HG02623 (cell line): ENCODE measurements around the gene PGAM2.

ENCODE experiments used
- ATAC-seq: cut with Tn5 transposase; IDR thresholded peaks from one replicate; pipeline ENCODE4 v1.9.1; 2021; ENCODE audit warnings: moderate library complexity; ENCODE audit not compliant: unreplicated experiment

PGAM2 gene

DNA sequence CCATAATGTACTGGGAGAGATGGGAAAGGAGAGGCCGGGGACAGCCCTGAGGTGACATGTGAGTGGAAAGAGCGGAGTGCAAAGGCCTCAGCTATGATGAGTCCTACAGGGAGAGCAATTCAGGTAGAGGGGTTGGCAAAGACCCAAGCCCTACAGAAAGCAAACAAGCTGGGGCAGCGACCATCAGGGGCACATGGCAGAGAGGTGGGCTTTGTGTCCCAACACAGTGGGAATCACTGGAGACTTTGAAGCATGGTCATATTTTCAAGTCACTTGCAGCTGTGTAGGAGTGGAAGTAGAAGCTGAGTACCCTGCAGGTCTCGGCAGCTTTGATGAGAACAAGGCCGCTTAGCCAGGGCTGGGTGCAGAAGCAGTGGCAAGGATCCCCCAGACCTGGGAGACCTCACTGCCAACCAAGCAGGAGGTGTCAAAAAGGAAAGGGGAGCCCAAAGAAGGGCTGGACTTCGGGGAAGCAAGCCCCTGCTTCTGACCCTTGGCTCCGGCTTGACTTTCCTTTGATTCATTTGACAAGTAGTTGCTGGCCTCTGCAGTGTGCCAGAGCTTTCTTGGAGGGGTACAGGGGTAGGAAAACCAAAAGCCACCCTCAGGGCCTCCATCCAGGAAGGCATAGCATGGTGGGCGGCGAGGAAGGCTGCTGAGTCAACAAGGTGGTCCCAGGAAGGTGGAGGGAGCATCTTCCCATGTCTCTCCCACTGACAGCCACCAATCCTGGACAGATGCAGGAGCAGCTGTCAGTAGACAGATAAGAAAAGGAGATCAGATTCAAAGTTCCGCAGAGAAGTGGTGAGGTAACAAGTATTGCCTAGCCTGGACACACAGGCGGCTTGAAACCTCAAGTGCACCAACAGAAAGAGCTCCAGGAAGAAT lies 1.9 kb upstream of the PGAM2 start:
- no peak for ATAC-seq

DNA sequence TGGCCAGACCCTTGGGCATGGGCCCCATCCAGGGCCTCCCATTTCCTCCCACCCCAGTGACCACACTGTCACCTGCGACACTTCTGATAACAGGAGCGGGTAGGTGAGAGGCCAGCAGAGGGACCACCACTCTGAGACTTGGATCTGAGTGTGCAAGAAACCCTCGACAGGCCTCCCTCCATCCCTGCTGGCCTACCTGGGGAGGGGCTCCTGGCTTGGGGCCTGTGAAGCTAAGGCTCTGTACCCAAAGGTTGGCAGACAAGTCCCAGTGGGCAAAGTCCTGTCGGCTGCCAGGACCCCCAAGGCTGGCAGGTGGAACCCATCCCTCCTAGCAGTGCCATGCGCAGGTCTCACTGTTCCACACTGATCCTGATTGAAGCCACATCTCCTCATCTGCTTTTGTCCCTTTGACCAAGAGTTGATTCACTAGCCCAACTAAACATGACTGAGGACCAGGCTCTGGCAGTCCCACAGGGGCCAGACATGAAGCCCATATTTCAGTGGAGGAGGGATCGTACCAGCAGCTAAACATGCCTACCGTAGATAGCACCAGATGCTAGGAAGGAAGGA lies 1.2 kb upstream of the PGAM2 start:
- no peak for ATAC-seq

DNA sequence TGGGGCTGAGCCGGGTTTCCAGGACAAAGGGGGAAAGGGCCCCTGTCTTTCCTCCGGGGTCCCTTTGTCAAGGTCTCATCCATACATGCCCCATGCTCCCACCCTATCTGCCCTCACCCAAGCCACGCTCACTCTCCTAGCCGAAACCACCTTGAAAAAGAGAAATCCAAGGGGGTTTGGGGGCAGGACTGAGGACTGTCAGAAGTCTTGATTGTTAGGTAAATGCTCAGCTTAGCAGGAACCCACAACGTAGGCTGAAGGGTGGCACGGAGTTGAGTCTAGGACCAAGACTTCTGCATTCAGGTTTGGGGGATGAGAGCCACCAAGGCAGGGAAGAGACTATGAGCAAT lies 719 bp upstream of the PGAM2 start:
- no peak for ATAC-seq

DNA sequence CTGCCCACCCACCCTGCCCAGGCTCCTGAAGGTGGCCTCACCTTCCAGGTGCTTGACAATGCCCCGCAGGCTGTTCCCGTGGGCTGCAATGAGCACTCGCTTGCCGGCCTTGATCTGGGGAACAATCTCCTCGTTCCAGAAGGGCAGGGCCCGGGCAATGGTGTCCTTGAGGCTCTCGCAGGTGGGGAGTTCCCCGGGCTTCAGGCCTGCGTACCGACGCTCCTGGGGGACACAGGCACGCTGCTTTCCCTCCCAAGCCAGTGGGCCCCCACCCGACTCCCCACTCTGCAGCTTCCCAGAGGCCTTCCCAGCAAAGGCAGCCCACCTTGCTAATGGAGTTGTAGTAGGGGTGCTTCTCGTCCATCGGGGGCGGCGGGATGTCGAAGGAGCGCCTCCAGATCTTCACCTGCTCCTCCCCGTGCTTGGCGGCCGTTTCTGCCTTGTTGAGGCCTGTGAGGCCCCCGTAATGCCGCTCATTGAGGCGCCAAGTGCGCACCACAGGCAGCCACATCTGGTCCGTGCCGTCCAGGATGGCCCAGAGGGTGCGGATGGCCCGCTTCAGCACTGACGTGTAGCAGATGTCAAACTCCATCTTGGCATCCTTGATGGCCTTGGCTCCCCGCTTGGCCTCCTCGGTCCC lies 456 bp downstream of the PGAM2 start:
- ATAC-seq = no peak

DNA sequence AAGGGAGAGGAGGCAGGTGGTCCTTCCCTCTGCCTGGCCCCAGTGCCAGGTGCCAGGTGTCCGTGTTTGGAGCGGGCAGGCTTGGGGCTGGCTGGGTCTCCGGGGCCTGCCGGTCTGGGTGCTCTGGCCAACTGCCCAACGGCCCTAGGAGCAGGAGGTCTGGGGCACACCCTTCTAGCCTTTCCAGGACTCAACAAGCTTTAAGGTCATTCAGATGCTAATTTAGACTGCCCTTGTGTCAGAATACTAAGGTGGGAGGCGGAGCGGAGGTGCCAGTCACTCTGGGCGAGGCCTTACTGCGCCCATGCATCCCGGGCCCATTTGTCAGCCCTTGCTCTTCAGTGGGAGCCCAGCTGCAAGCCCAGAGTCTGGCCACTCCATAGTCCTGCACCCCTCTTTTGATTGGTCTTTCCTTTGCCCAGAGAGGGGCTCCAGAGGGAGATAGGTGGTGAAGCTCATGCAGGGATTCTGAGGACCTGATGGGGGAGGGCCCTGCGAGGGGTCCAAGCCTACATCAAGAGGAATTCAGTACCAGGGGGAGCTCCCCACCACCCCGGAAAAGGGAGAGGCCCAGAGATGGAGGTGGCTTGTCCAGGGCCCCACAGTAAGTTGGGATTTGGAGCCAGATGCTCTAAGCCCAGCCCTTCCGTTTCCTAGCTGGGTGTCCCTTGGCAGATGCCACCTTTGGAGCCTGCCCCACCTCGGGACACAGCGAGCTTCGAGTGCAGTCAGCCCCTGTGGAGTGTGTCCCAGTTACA lies 1.3 kb downstream of the PGAM2 start:
- ATAC-seq = no peak

DNA sequence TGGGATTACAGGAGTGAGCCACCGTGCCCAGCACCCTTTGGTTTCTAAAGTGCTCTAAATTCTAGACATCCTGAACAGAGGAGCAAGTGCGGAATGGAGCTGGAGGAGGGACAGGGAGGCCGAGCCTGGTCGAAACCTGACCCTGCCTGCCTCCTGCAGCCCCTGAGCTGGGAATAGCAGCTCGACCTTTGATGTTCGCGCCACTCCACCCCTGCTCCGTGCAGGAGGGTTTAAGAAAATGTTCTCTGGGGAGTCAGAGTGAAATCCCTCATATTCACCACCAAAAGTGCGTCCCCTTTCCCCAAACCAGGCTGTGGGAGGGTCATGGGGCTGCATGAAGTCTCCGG lies 1.8 kb downstream of the PGAM2 start:
- no peak for ATAC-seq

DNA sequence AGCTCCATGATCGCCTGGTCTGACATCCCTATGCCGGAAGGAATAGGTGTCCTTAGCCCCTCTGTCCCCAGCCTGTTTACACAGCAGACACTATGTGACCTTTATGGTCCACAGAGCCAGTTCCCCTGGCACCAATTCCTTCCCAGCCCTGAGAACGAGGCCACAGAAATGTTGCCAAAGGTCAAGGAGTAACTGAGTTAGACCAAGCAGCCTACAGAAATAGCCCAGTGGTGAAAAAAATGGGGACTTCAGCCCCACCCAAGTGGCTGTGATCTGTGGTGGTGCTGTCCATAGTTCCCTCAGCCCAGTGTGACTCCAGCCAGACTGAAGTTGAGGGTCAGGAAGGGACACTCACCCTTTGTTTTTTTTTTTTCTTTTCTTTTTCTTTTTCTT lies 2.5 kb downstream of the PGAM2 start:
- ATAC-seq = no peak

DNA sequence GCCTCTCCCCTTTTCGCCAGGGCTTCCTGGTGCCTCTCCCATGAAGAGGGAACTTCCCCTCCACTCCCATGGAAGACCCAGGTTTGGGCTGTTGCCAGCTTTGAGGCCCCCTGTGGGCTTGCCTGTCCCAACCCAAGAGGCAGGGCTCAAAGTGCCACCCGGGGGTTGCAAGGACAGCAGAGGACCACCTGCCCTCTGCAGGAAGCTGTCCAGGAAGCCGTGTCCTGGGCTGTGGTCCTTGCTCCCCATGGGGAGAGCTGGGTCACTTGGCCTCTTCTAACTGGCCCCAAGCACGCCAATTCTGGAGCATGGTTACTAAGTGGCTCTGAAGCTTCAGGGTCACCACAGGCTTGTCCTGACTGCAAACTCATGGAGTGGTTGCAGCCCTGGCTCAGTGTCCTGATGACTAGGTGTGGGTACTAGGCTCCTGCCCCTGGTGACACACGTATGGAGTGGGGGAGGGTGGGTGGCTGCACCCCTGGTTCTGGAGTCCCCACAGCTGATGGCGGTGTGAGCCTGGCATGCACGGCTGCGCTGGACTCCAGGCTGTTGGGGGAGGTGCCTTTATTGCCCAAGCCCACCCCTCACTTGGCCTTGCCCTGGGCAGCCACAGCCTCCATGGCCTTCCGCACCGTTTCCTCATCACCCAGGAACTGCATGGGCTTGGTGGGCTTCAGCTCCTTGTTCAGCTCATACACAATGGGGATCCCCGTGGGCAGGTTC lies 3.0 kb downstream of the PGAM2 start:
- ATAC-seq = no peak

DNA sequence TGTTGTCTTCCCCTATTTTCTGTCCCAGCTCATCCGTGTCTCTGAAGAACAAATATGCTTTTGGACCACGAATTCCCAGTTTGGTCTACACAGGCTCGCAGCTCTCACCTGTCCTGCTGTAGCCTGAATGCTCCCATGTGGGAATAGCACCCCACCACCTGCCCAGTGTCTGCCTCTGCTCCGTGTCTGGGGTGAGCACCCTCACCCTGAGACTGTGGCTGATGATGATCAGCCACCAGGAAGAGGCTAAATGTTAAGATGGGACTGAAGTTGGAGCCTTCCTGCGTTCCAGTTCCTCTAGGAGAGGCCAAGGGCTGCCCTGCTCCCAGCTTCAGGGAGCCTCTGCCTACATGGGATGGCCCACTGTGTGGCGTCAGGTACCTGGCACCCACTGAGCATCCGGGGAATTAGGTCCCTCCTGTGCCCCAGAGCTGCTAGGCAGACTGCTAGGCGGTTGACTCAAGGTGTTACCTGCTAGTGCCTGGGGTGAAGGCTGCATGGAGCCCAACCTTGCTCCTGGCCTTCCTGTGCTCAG lies 3.7 kb downstream of the PGAM2 start:
- ATAC-seq = no peak

DNA sequence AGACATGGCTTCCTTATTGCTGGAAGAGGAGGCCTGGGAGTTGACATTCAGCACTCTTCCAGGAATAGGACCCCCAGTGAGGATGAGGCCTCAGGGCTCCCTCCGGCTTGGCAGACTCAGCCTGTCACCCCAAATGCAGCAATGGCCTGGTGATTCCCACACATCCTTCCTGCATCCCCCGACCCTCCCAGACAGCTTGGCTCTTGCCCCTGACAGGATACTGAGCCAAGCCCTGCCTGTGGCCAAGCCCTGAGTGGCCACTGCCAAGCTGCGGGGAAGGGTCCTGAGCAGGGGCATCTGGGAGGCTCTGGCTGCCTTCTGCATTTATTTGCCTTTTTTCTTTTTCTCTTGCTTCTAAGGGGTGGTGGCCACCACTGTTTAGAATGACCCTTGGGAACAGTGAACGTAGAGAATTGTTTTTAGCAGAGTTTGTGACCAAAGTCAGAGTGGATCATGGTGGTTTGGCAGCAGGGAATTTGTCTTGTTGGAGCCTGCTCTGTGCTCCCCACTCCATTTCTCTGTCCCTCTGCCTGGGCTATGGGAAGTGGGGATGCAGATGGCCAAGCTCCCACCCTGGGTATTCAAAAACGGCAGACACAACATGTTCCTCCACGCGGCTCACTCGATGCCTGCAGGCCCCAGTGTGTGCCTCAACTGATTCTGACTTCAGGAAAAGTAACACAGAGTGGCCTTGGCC lies 4.3 kb downstream of the PGAM2 start:
- no peak for ATAC-seq

DNA sequence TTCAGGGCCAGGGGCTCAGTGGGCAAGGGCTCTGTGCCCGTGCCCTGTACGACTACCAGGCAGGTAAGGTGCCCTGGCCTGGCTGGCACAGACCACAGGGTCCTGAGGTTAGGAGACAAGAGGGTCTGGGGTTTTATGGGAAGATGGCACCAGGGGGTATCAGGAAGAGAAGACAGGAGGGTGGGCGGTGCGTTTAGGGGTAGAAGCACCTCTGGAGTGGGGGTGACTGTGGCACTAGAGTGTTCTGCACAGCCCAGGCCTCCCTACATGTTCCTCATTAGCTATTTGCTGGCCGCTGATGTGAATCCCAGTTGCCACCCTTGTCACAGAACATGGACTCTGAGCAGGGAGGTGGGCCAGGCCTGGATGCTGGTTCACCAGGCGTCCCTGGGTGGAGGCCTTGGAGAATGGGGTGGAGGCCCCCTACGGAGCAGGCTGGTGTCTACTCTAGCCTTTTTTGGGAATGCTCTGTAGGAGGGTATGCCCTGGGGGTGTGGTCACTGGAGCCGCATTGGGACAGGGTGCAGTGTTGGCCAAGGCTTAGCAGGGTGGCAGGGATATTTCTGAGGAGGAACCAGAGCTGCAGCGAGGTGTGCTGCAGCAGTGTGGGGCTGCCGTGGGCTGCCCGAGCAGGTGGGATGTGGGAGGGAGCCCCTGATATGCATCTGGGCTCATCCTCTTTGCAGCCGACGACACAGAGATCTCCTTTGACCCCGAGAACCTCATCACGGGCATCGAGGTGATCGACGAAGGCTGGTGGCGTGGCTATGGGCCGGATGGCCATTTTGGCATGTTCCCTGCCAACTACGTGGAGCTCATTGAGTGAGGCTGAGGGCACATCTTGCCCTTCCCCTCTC lies 5.0 kb downstream of the PGAM2 start:
- no peak for ATAC-seq

DNA sequence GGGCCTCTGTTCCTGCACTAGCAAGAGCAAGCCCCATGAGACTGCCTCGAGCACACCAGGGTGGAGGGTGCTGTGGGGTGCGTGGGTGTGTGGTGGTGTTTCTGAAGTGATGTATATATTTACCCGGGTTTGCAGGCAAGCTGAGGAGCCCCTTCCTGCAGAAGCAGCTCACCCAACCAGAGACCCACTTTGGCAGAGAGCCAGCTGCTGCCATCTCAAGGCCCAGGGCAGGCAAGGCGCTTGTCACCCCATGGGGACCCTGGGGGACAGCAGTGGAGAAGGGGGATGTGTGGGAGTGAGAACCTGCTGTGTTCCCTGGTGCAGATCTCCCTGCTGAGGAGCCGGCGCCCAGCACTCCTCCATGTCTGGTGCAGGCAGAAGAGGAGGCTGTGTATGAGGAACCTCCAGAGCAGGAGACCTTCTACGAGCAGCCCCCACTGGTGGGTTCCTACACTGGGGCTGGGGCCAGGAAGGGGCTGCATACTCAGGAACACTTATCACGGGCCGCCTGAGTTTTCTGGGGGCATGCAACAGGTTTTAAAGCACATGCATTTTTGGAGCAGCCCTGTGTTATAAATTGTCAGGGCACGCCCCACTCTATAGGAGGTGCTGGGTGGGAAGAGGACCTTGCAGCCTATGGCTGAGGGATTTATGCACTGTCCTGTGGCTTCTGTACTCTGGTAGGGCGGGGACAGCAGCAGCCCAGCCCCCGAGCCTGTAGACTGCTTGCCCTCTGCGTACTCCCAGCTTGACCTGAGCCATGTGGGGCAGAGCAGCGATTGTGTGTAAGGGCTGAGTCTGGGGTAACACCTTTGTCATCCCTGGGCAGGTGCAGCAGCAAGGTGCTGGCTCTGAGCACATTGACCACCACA lies 5.9 kb downstream of the PGAM2 start:
- ATAC-seq = no peak

DNA sequence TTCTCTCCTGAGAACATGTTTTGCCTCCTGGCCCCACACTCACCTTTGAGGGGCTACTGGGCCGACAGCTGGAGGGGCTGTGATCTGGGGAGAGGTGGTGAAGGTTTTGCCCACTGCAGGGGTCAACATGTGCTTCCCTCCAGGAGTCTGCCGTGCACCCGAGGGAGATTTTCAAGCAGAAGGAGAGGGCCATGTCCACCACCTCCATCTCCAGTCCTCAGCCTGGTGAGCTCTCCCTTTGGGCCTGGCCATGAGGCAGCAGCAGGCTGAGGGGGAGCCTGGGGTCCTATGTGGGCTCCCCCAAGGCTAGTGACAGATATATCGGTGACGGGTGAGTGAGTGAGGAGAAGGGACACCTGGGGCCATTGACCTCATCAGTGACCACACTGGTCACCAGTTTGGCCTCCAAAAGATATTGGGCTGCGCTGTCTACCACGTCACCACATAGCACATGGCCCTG lies 6.6 kb downstream of the PGAM2 start:
- ATAC-seq = no peak

DNA sequence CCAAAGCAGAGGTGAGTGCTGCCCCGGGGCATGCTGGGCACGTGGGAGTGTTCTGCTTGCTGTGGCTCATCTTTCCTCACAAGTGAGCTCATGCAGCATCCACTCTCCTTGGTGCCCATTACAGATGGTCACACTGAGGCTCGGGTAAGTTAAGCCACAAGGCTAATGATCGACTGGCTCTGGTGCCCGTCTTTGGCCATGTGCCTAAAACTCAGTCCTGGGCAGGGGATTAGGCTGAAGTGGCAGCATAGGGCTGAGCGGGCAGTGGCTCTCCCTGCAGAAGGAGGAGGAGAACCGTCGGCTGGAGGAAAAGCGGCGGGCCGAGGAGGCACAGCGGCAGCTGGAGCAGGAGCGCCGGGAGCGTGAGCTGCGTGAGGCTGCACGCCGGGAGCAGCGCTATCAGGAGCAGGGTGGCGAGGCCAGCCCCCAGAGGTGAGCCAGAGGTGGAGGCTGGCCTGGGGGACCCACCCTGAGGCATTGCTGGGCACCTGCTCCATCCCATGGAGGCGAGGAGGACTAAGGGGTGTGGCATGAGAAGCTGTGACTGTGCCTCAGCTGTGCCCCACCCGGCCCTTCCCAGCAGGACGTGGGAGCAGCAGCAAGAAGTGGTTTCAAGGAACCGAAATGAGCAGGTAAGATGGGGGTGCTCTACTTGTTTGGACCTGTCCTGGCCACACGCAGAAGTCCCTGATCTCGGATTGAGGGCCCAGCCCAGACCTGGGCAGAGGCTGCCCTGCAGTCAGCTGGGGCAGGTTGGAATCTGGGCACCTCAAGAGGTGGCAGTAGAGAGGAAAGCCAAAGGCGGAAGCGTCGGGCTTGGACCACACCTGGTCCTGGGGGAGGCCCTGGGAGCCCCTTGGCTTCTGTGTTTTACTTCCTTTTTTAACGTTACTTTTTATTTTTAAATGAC lies 7.3 kb downstream of the PGAM2 start:
- no peak for ATAC-seq

DNA sequence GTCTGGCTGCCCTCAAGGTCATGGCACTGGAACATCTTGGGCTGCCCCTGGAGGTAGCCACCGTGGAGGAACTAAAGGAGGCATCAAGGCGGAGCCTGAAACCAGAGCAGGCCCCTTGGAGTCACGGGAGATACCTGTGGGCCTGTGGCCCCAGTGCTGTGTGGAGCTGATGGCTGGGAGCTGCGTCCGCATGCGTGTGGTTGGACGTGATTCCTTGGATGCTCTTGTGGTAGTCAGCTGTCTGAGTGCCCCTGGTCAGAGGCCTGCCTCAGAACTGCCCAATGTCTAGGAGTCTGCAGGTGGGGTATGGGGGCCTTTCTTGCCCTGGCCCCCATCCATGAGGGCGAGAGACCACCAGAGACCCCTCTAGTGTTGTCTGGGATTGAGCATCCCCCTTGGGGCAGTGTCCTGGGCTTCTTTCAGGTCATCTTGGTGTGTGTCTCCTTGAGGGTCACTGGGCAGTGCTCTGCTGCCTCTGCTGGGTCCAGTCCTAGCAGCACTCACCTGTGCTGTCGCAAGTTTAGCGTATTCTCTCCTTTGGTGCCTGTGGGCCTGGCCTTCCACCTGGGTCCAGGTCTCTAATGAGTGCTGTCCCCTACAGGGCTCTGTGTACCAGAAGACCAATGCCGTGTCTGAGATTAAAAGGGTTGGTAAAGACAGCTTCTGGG lies 8.1 kb downstream of the PGAM2 start:
- no peak for ATAC-seq

DNA sequence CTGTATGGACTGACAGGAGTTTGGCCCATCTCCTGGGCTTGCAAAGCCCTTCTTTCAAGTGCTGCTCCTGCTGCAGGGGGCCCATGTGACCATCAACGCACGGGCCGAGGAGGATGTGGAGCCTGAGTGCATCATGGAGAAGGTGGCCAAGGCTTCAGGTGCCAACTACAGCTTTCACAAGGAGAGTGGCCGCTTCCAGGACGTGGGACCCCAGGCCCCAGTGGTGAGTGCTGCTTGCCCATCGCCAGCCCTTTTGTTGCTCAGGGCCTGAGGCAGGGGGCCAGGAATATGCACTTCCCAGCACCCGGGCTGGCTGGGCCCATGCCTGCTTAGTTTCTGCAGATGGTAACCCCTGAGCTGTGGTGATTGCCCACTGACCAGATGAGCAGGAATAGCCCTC lies 8.7 kb downstream of the PGAM2 start:
- no peak for ATAC-seq
